ENCODE data around the gene MYO9B.

MYO9B gene

GRCh38 chr19:17080440-17080801 is 4.8 kb downstream of the MYO9B start:
- H3K9me2 ChIP-seq (replicated peaks; ENCODE audit: low read depth, low read length): no peaks in the 10 kb centered on the region
- no peaks in the 10 kb centered on the region for H3K27me3 ChIP-seq (ENCODE audit: insufficient read depth, low read length, poor library complexity, severe bottlenecking)
- H4K20me1 ChIP-seq (ENCODE audit: insufficient read depth, low read length, poor library complexity, severe bottlenecking): peaks cover 72% of the 10 kb centered on the region
- H3K4me2 ChIP-seq (ENCODE audit: low read depth, low read length, poor library complexity, severe bottlenecking): peak overlapping the region; percentile 90
- H3F3A ChIP-seq (ENCODE audit: low read depth): no peaks in the 10 kb centered on the region
- no peak overlapping the region for H2AFZ ChIP-seq (ENCODE audit: low read length)
- H3K9me3 ChIP-seq (ENCODE audit: insufficient read depth, low read depth, low read length): no peaks in the 10 kb centered on the region
- no peak overlapping the region for H3K9ac ChIP-seq (ENCODE audit: low read depth, low read length, poor library complexity, severe bottlenecking)
- H3K4me1 ChIP-seq (ENCODE audit: insufficient read depth, low read length, poor library complexity, severe bottlenecking): peaks cover 34% of the 10 kb centered on the region
- no peaks in the 10 kb centered on the region for H3K36me3 ChIP-seq (ENCODE audit: insufficient read depth, low read length)
- TF ChIP-seq CTCF (conservative IDR thresholded peaks at IDR 0.05; ENCODE audit: low read length) (no peak), EZH2phosphoT487 (IDR thresholded peaks at IDR 0.05; ENCODE audit: borderline replicate concordance) (no peak)
- peak overlapping the region; percentile 38 for H3K4me3 ChIP-seq (ENCODE audit: low read length, poor library complexity, severe bottlenecking)
- H3K79me2 ChIP-seq (ENCODE audit: insufficient read depth, low read length): peaks cover 97% of the 10 kb centered on the region

GRCh38 chr19:17081672-17082630 is 6.4 kb downstream of the MYO9B start:
- Histone ChIP-seq H4K20me1 (ENCODE audit: insufficient read depth, low read length, poor library complexity, severe bottlenecking) (peaks cover 73% of the 10 kb centered on the region), H3K79me2 (ENCODE audit: insufficient read depth, low read length) (peaks cover 100% of the 10 kb centered on the region), H3K9ac (ENCODE audit: low read depth, low read length, poor library complexity, severe bottlenecking) (peak overlapping the region; percentile 16), H2AFZ (ENCODE audit: low read length) (no peak overlapping the region), H3K9me2 (replicated peaks; ENCODE audit: low read depth, low read length) (no peaks in the 10 kb centered on the region), H3K4me3 (ENCODE audit: low read length, poor library complexity, severe bottlenecking) (no peak overlapping the region), H3K4me1 (ENCODE audit: insufficient read depth, low read length, poor library complexity, severe bottlenecking) (peaks cover 34% of the 10 kb centered on the region), H3K4me2 (ENCODE audit: low read depth, low read length, poor library complexity, severe bottlenecking) (peak overlapping the region; percentile 24), H3K9me3 (ENCODE audit: insufficient read depth, low read depth, low read length) (no peaks in the 10 kb centered on the region), H3K36me3 (ENCODE audit: insufficient read depth, low read length) (peaks cover 3% of the 10 kb centered on the region; the same call in 1 of the 2 replicates), H3F3A (ENCODE audit: low read depth) (no peaks in the 10 kb centered on the region), H3K27me3 (ENCODE audit: insufficient read depth, low read length, poor library complexity, severe bottlenecking) (no peaks in the 10 kb centered on the region)
- TF ChIP-seq EZH2phosphoT487 (IDR thresholded peaks at IDR 0.05; ENCODE audit: borderline replicate concordance) (no peak), CTCF (conservative IDR thresholded peaks at IDR 0.05; ENCODE audit: low read length) (no peak)

- no peak overlapping the region for H3K9ac ChIP-seq (ENCODE audit: low read depth, low read length, poor library complexity, severe bottlenecking)
- no peaks in the 10 kb centered on the region for H3K9me2 ChIP-seq (replicated peaks; ENCODE audit: low read depth, low read length)
- no peak for TF ChIP-seq CTCF (conservative IDR thresholded peaks at IDR 0.05; ENCODE audit: low read length)
- no peak for TF ChIP-seq EZH2phosphoT487 (IDR thresholded peaks at IDR 0.05; ENCODE audit: borderline replicate concordance)
- no peaks in the 10 kb centered on the region for H3K9me3 ChIP-seq (ENCODE audit: insufficient read depth, low read depth, low read length)
- peaks cover 96% of the 10 kb centered on the region for H3K79me2 ChIP-seq (ENCODE audit: insufficient read depth, low read length)
- no peak overlapping the region for H3K4me3 ChIP-seq (ENCODE audit: low read length, poor library complexity, severe bottlenecking)
- H3K4me2 ChIP-seq (ENCODE audit: low read depth, low read length, poor library complexity, severe bottlenecking): no peak overlapping the region
- no peak overlapping the region for H2AFZ ChIP-seq (ENCODE audit: low read length)
- H3K4me1 ChIP-seq (ENCODE audit: insufficient read depth, low read length, poor library complexity, severe bottlenecking): no peaks in the 10 kb centered on the region
- no peaks in the 10 kb centered on the region for H3F3A ChIP-seq (ENCODE audit: low read depth)
- peaks cover 60% of the 10 kb centered on the region for H4K20me1 ChIP-seq (ENCODE audit: insufficient read depth, low read length, poor library complexity, severe bottlenecking)
- H3K27me3 ChIP-seq (ENCODE audit: insufficient read depth, low read length, poor library complexity, severe bottlenecking): no peaks in the 10 kb centered on the region
- H3K36me3 ChIP-seq (ENCODE audit: insufficient read depth, low read length): peaks cover 11% of the 10 kb centered on the region; the same call in 1 of the 2 replicates
Measured at GRCh38 chr19:17086120-17086519, 10.5 kb downstream of the MYO9B start.
